ENCODE measurements around the gene STK36.

The STK36 gene

DNA sequence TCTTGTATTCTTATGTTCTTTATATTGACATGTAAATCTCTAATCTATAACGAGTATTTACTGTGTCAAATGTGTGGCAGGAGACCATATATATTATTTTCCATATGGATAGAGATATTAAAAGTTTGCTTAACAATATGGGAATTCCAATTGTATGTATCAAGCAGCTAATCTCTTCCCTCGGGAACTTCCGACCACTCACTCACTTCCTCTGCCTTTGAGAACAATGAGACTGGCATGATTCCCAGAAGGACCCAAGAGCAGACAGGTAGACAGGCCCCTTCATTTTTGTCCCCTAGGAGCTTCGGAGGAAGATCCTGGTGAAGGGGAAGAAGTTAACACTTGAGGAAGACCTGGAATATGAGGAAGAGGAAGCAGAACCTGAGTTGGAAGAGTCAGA lies 40.0 kb upstream of the STK36 start:
- Histone ChIP-seq H3K4me3 (ENCODE audit: low read depth, low read length) (no peak overlapping the region), H3K27me3 (ENCODE audit: insufficient read depth, low read depth, severe bottlenecking) (no peaks in the 10 kb centered on the region), H3K9me3 (ENCODE audit: severe bottlenecking) (no peaks in the 10 kb centered on the region), H3K36me3 (peaks cover 32% of the 10 kb centered on the region), H3K27ac (no peak overlapping the region)
- DNase-seq, result no peak
- TF ChIP-seq, protein P1, sequence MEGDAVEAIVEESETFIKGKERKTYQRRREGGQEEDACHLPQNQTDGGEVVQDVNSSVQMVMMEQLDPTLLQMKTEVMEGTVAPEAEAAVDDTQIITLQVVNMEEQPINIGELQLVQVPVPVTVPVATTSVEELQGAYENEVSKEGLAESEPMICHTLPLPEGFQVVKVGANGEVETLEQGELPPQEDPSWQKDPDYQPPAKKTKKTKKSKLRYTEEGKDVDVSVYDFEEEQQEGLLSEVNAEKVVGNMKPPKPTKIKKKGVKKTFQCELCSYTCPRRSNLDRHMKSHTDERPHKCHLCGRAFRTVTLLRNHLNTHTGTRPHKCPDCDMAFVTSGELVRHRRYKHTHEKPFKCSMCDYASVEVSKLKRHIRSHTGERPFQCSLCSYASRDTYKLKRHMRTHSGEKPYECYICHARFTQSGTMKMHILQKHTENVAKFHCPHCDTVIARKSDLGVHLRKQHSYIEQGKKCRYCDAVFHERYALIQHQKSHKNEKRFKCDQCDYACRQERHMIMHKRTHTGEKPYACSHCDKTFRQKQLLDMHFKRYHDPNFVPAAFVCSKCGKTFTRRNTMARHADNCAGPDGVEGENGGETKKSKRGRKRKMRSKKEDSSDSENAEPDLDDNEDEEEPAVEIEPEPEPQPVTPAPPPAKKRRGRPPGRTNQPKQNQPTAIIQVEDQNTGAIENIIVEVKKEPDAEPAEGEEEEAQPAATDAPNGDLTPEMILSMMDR (IDR thresholded peaks at IDR 0.05; ENCODE audit: low read depth, low read length), result no peak

- no peak for DNase-seq
- Histone ChIP-seq H3K36me3 (peaks cover 66% of the 10 kb centered on the region), H3K4me3 (ENCODE audit: low read depth, low read length) (no peak overlapping the region), H3K9me3 (ENCODE audit: severe bottlenecking) (no peaks in the 10 kb centered on the region), H3K27me3 (ENCODE audit: insufficient read depth, low read depth, severe bottlenecking) (no peaks in the 10 kb centered on the region), H3K27ac (no peak overlapping the region)
- TF ChIP-seq, protein P1 (IDR thresholded peaks at IDR 0.05; ENCODE audit: low read depth, low read length), result no peak
Measured at GRCh38 chr2:218635719-218636118, 36.2 kb upstream of the STK36 start.

DNA sequence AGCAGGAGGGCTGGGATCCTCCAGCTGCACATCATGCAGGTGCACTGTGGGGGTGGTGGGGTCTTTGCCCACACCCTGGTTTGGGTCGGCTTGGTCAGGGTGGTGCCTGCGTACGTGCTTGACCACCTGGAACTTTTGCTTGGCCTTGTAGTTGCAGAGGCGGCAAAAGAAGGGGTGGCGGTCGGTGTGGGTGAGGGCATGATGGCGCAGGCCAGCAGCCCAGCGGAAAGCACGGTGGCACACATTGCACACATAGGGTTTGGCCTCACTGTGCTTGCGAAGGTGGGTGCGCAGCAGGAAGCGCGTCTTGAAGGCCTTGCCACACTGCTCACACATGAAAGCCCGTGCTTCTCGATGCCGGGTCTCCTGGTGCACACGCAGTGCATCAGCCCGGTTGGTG lies 33.5 kb upstream of the STK36 start:
- H3K27me3 ChIP-seq (ENCODE audit: insufficient read depth, low read depth, severe bottlenecking), result no peaks in the 10 kb centered on the region
- TF ChIP-seq, protein P1 (IDR thresholded peaks at IDR 0.05; ENCODE audit: low read depth, low read length), result no peak
- H3K36me3 ChIP-seq, result peaks cover 90% of the 10 kb centered on the region
- no peak for DNase-seq
- H3K9me3 ChIP-seq (ENCODE audit: severe bottlenecking), result no peaks in the 10 kb centered on the region
- no peak overlapping the region for H3K4me3 ChIP-seq (ENCODE audit: low read depth, low read length)
- H3K27ac ChIP-seq, result no peak overlapping the region

DNA sequence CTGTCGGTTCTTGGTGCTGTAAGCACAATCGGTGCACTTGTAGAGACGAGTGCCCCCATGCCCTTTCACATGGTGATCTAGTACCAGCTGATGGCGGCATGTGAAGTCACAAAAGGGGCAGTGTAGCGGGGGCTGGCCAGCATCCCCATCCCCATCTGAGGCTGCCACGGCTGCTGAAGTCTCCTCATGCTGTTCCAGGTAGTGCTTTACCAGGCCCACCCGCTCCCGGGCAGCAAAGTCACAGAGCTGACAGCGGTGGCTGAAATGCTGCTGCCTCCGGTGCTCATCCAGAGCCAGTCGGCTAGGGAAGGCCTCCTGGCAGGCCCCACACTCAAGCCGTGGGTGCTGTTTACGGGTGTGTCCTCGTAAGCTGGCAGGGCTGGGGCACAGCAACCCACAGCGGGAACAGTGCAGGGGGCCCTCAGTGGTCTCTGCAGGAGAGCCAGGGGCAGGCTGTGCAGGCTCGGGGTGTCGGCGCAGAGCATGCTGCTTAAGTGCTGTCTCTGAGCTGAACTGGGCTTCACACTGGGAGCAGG lies 29.7 kb upstream of the STK36 start:
- Histone ChIP-seq H3K9me3 (ENCODE audit: severe bottlenecking) (no peaks in the 10 kb centered on the region), H3K4me3 (ENCODE audit: low read depth, low read length) (no peak overlapping the region), H3K27me3 (ENCODE audit: insufficient read depth, low read depth, severe bottlenecking) (no peaks in the 10 kb centered on the region), H3K36me3 (peaks cover 92% of the 10 kb centered on the region), H3K27ac (no peak overlapping the region)
- TF ChIP-seq, protein P1 (IDR thresholded peaks at IDR 0.05; ENCODE audit: low read depth, low read length), result no peak
- DNase-seq, result no peak

DNA sequence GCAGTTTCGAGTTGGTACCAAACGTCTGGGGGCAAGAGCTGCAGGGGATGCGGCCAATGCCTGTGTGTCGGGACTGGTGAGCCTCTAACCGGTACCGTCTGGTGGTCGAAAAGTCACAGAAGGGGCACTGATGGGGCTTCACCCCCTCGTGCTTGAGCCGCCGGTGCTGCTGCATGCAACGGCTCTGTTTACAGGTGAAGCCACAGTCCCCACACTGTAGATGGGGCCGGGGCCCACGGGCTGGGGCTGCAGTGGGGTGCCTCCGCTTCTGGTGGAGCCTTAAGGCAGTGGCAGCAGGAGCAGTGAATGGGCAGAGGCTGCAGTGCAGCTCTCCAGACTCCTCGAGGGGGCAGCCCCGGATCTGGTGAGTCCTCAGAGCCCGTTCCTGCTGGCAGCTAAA lies 29.1 kb upstream of the STK36 start:
- Histone ChIP-seq H3K27ac (no peak overlapping the region), H3K36me3 (peaks cover 90% of the 10 kb centered on the region), H3K4me3 (ENCODE audit: low read depth, low read length) (no peak overlapping the region), H3K27me3 (ENCODE audit: insufficient read depth, low read depth, severe bottlenecking) (no peaks in the 10 kb centered on the region), H3K9me3 (ENCODE audit: severe bottlenecking) (no peaks in the 10 kb centered on the region)
- TF ChIP-seq, protein P1 (IDR thresholded peaks at IDR 0.05; ENCODE audit: low read depth, low read length), result no peak
- no peak for DNase-seq

DNA sequence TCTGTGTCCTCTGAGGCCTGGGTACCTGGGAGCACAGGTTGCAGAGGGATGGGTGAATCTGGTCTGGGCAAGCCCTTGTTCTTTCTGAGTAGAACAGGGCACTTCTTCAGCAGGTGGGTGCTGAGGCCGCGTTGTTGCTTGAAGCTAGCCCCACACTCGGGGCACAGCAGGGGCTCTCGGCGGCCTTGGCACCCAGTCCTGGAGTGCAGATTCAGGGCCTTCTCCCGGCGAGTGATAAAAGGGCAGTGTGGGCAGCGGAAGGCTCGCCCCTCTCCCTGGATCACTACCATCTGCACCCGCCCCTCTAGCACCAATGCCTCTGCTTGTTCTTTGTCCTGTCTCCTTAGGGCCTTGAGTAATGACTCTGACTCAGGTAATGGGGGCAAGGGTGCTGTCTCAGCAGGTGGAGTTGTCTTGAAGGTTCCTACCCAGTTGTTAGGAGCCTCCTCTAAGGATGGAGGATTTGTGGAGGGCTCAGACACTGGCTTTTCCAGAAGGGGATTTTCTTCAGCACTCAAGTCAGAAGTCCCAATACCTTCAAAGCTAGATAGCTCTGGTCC lies 28.1 kb upstream of the STK36 start:
- Histone ChIP-seq H3K4me3 (ENCODE audit: low read depth, low read length) (no peak overlapping the region), H3K36me3 (peaks cover 90% of the 10 kb centered on the region)

More for the DNA sequence above, 28.1 kb upstream of the STK36 start:
- Histone ChIP-seq H3K27me3 (ENCODE audit: insufficient read depth, low read depth, severe bottlenecking) (no peaks in the 10 kb centered on the region), H3K27ac (no peak overlapping the region), H3K9me3 (ENCODE audit: severe bottlenecking) (no peaks in the 10 kb centered on the region)
- TF ChIP-seq, protein P1 (IDR thresholded peaks at IDR 0.05; ENCODE audit: low read depth, low read length), result no peak
- DNase-seq, result no peak
